ENCODE results near the gene CDYL2.

Gene CDYL2

DNA sequence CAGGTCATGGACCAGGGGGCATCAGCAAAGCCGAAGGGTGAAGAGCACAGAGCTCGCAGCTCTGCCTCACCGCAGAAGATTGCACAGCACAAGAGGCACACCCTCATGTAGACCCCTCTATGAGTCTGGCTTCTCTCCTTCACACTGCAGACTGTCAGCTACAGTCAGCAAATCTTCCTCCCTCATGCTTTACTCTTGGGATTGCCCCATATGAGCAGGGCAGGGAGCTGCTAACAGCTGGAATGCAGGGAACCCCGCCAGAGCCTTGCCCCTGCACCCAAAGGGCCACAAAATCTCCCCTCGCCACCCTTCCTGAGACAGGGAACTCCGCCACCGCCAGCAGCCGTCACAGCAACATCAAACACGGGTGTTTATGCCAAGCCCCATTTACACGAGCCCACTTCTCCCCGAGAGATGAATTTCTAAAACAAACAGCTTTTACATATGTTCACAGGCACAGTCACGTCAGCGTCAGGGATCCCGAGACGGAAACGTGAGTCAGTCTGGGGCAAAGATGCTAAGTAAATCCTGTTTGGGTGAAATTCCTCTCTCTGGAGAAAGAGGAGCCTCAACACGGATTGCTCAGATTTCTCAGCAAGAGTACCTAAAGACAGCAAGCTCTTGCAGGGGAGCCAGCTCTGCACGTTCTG lies 121.9 kb downstream of the CDYL2 start:
- Histone ChIP-seq H3K4me3 (no peak overlapping the region), H3K27ac (no peak overlapping the region)
- no peak for DNase-seq (ENCODE audit: low spot score)
- TF ChIP-seq, protein P1, sequence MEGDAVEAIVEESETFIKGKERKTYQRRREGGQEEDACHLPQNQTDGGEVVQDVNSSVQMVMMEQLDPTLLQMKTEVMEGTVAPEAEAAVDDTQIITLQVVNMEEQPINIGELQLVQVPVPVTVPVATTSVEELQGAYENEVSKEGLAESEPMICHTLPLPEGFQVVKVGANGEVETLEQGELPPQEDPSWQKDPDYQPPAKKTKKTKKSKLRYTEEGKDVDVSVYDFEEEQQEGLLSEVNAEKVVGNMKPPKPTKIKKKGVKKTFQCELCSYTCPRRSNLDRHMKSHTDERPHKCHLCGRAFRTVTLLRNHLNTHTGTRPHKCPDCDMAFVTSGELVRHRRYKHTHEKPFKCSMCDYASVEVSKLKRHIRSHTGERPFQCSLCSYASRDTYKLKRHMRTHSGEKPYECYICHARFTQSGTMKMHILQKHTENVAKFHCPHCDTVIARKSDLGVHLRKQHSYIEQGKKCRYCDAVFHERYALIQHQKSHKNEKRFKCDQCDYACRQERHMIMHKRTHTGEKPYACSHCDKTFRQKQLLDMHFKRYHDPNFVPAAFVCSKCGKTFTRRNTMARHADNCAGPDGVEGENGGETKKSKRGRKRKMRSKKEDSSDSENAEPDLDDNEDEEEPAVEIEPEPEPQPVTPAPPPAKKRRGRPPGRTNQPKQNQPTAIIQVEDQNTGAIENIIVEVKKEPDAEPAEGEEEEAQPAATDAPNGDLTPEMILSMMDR (IDR thresholded peaks at IDR 0.05) = no peak

DNA sequence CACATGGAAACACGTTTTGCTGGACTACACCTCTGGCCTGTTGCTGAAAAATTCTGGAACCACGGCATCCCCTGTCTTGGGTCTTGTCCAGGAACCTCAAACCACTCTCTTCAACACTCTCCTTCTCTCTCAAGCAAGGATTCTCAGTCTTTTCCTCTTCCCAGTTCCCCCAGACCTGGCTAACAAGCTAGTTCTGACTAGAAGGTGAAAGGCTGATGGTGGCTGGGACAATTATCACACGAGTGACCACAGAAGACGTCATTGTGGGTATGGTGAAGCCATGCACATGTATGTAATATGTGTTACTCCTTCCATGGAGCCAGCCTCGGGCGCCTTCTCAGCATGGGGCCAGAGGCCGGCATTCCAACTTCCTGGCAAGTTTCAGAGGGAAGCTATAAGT lies 123.0 kb downstream of the CDYL2 start:
- no peak for DNase-seq (ENCODE audit: low spot score)
- Histone ChIP-seq H3K27ac (no peak overlapping the region), H3K4me3 (no peak overlapping the region)
- TF ChIP-seq, protein P1 (IDR thresholded peaks at IDR 0.05) = no peak

DNA sequence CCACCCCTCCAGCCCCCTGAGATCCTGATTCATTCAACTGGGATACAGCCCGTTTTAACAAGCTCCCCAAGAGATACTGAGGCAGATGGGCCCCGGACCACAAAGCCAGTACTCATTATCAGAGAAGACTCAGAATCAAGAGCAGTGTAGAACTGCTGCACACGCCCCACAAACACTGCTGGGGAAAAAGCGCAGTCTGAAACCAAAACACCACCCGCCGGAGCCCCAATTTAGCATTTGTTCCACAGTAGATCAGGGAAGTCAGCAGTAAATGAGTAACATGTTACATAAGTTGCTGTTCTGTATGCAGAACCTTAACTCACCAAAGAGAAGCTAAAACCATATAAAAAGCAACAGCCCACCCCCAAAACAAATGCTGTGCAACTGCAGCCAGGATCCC lies 123.6 kb downstream of the CDYL2 start:
- no peak overlapping the region for H3K4me3 ChIP-seq
- H3K27ac ChIP-seq = no peak overlapping the region
- TF ChIP-seq, protein P1 (IDR thresholded peaks at IDR 0.05) = no peak
- no peak for DNase-seq (ENCODE audit: low spot score)

DNA sequence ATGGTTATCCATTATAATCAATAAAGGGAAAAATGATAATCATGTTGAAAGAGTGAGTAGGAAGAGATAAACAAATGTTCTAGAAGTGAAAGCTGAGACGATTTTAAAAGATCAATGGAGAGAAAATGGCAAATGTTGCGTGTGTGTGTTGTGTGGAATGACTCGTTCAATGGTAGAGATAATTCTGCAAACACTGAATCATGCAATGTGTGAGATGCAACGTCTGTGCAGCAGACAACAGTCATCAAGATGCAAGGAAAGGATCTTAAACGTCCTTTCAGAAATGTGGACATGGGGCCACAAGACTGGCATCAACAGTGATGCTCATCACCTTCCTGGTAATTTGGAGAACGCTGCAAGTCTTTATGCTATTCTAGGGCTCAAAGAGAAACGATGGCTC lies 124.4 kb downstream of the CDYL2 start:
- no peak overlapping the region for H3K4me3 ChIP-seq
- TF ChIP-seq, protein P1 (IDR thresholded peaks at IDR 0.05) = no peak
- no peak overlapping the region for H3K27ac ChIP-seq
- no peak for DNase-seq (ENCODE audit: low spot score)

DNA sequence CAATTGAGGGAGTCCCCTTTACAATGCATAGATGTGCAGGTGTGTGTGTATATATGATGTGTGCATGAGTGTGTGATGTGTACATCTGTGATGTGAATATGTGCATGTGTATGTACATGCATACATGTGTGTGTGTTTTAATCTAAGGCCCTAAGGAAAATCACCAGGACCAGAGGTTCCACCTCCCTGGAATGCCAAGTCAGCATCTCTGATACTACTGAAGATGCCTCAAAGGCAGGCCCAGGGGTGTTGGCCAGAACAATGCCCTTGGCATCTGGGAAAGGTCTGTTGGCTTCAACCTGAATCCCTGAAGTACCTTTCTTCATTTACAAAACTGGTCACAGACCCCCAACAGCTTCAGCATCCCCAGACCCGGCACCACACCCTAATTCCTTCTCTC lies 129.5 kb downstream of the CDYL2 start:
- Histone ChIP-seq H3K27ac (no peak overlapping the region), H3K4me3 (no peak overlapping the region)
- no peak for DNase-seq (ENCODE audit: low spot score)
- TF ChIP-seq, protein P1 (IDR thresholded peaks at IDR 0.05) = no peak

DNA sequence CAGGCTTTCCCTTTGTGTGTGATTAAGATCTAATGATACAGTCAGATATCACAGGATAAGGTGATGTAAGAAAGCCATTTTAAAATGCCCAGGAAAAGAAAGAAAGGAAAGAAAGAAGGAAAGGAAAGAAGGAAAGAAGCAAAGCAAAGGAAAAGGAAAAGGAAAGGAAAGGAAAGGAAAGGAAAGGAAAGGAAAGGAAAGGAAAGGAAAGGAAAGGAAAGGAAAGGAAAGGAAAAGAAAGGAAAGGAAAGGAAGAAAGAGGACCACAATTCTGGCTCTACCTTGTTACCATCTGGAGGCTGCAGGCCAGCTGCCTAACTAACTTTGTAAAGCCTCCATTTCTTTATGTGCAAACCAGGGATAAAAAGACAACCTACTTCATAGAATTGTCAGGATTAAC lies 132.0 kb downstream of the CDYL2 start:
- Histone ChIP-seq H3K4me3 (no peak overlapping the region), H3K27ac (no peak overlapping the region)
- no peak for DNase-seq (ENCODE audit: low spot score)
- TF ChIP-seq, protein P1 (IDR thresholded peaks at IDR 0.05) = no peak

DNA sequence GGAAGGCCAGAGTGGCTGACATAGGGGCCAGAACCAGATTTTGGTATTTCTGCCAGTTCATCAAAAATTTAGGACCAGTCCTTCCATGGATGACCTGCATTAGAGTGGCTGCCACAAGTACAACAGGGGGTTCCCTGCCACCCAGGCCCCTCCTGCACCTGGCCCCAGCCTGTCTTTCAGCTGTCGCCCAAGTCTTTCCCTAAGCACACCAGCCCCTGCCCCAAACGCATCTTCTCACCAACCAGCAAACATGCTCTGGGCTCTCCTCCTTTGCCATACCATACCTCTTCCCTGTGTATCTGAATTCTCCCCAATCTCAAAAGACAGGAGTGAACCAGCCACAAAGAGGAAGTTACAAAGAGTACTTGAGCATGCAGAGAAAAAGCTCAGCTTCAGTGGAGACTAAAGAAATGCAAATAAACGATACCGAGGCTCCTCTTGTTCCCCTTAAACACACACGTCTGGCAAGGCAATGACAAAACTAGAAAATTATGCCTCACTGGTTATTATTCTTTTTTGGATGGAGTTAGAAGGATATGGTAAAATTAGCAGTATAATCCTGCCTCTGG lies 133.0 kb downstream of the CDYL2 start:
- Histone ChIP-seq H3K4me3 (no peak overlapping the region), H3K27ac (no peak overlapping the region)
- TF ChIP-seq, protein P1 (IDR thresholded peaks at IDR 0.05) = no peak
- no peak for DNase-seq (ENCODE audit: low spot score)
